GM23338 (cell line): ENCODE measurements around the gene GRIFIN. TPM values are rescaled to one million over a fixed set of nuclear protein-coding genes. Genes with fewer than 3 reads are reported as not detected.

Experiments used
- ATAC-seq: fragments of 200-7000 bp; cut with Tn5 transposase; 3 replicates; pipeline ENCODE4 v1.9.1; 2020
- DNase-seq: peaks from one replicate; pipeline ENCODE4 v3.0.0-alpha.2; 2015; ENCODE audit warnings: low spot score
- H2AFZ ChIP-seq: fragments of 200-600 bp; sonication (generic); 2 replicates; pipeline ENCODE4 v1.8.0; 2016; ENCODE audit warnings: antibody characterized with exemption, mild to moderate bottlenecking, moderate library complexity
- H3F3A ChIP-seq: fragments of 200-600 bp; sonication (generic); replicated peaks from 2 replicates; pipeline ENCODE4 v1.8.0; 2017; ENCODE audit warnings: antibody characterized with exemption, mixed run types, low read depth
- H3K27ac ChIP-seq: fragments of 200-600 bp; sonication (generic); 2 replicates; pipeline ENCODE4 v1.6.1; 2016; ENCODE audit warnings: low read depth
- H3K27me3 ChIP-seq: fragments of 200-600 bp; sonication (generic); 2 replicates; pipeline ENCODE4 v1.8.0; 2016; ENCODE audit warnings: mild to moderate bottlenecking, mixed run types, moderate library complexity; ENCODE audit not compliant: insufficient read depth
- H3K36me3 ChIP-seq: fragments of 200-600 bp; sonication (generic); 2 replicates; pipeline ENCODE4 v1.8.0; 2016; ENCODE audit warnings: mild to moderate bottlenecking; ENCODE audit not compliant: insufficient read depth
- H3K4me1 ChIP-seq: fragments of 200-600 bp; sonication (generic); 2 replicates; pipeline ENCODE4 v1.8.0; 2016; ENCODE audit warnings: mild to moderate bottlenecking, moderate library complexity; ENCODE audit not compliant: insufficient read depth
- H3K4me2 ChIP-seq: fragments of 200-600 bp; sonication (generic); 2 replicates; pipeline ENCODE4 v1.7.1; 2017; ENCODE audit warnings: mixed run types
- H3K4me3 ChIP-seq: fragments of 200-600 bp; sonication (generic); 2 replicates; pipeline ENCODE4 v1.6.1; 2016; ENCODE audit warnings: mixed run types
- H3K79me2 ChIP-seq: fragments of 200-600 bp; sonication (generic); replicated peaks from 2 replicates; pipeline ENCODE4 v1.8.0; 2017; ENCODE audit warnings: mild to moderate bottlenecking; ENCODE audit not compliant: insufficient read depth
- H3K9me2 ChIP-seq: fragments of 200-600 bp; sonication (generic); 2 replicates; pipeline ENCODE4 v1.8.0; 2017; ENCODE audit not compliant: insufficient read depth
- H4K20me1 ChIP-seq: fragments of 200-600 bp; sonication (generic); replicated peaks from 2 replicates; pipeline ENCODE4 v1.8.0; 2017; ENCODE audit warnings: mild to moderate bottlenecking; ENCODE audit not compliant: insufficient read depth
- H3K27ac Mint-ChIP-seq: 2 replicates; pipeline ENCODE4 v1.8.0; 2020; ENCODE audit warnings: inconsistent platforms, mild to moderate bottlenecking, moderate library complexity, mixed read lengths
- H3K27me3 Mint-ChIP-seq: 3 replicates; pipeline ENCODE4 v1.8.0; 2022; ENCODE audit warnings: low read depth, mild to moderate bottlenecking, moderate library complexity, mixed read lengths, inconsistent platforms; ENCODE audit not compliant: insufficient read depth, poor library complexity
- H3K36me3 Mint-ChIP-seq: 3 replicates; pipeline ENCODE4 v1.8.0; 2021; ENCODE audit warnings: low read depth, mild to moderate bottlenecking, inconsistent platforms, moderate library complexity, mixed read lengths
- H3K4me1 Mint-ChIP-seq: 3 replicates; pipeline ENCODE4 v1.8.0; 2020; ENCODE audit warnings: mild to moderate bottlenecking, inconsistent platforms, mixed read lengths
- H3K4me3 Mint-ChIP-seq: 3 replicates; pipeline ENCODE4 v1.8.0; 2021; ENCODE audit warnings: moderate library complexity, mild to moderate bottlenecking, inconsistent platforms, mixed read lengths
- H3K9me3 Mint-ChIP-seq: 3 replicates; pipeline ENCODE4 v1.8.0; 2020; ENCODE audit warnings: moderate library complexity, mild to moderate bottlenecking, inconsistent platforms, mixed read lengths
- EZH2phosphoT487 ChIP-seq: fragments of 200-600 bp; sonication (generic); IDR thresholded peaks from one replicate; pipeline ENCODE4 v1.8.1; 2018; ENCODE audit warnings: antibody characterized with exemption; ENCODE audit not compliant: unreplicated experiment
- JUNB ChIP-seq: IDR thresholded peaks from one replicate; pipeline ENCODE4 v1.6.1; 2016; ENCODE audit warnings: antibody characterized with exemption; ENCODE audit not compliant: unreplicated experiment
- NANOG ChIP-seq: IDR thresholded peaks from 2 replicates; pipeline ENCODE4 v1.6.1; 2016; ENCODE audit warnings: antibody characterized with exemption, borderline replicate concordance
- STAT1 ChIP-seq: IDR thresholded peaks from one replicate; pipeline ENCODE4 v1.6.1; 2016; ENCODE audit warnings: antibody characterized with exemption; ENCODE audit not compliant: unreplicated experiment
- ZNF331 ChIP-seq: fragments of 250-450 bp; sonication (Bioruptor Pico); IDR thresholded peaks from 2 replicates; pipeline ENCODE4 v1.5.0; 2020; ENCODE audit warnings: low read depth, mild to moderate bottlenecking, moderate library complexity
- polyA plus RNA-seq: library from polyadenylated mRNA; unstranded; fragments of >200 nt; fragmentation: Nextera tagmentation; extraction: Ambion mirVana; gene quantifications from 2 replicates; pipeline ENCODE4 v1.2.1, GENCODE V29; 2016
- total RNA-seq: library from RNA; depleted of rRNA; stranded (reverse); fragments of >200 nt; shearing (Covaris generic); gene quantifications from 2 replicates; pipeline ENCODE4 v1.2.3, GENCODE V29; 2014
- TF ChIP-seq, protein P1 (sequence below): IDR thresholded peaks from 2 replicates; pipeline ENCODE4 v1.6.1; 2016; ENCODE audit warnings: antibody characterized with exemption
- TF ChIP-seq, protein P2 (sequence below), 2 experiments: fragments of 200-600 bp in 1 of 2; sonication (generic) in 1 of 2; conservative IDR thresholded peaks; 2 replicates each; pipeline versions ENCODE4 v1.5.1 to v1.6.1; 2016 to 2017; ENCODE audit warnings: antibody characterized with exemption in 2 of 2, low read depth in 2 of 2, mild to moderate bottlenecking in 2 of 2, moderate library complexity in 1 of 2
- TF ChIP-seq, protein P3 (sequence below): IDR thresholded peaks from one replicate; pipeline ENCODE4 v1.6.1; 2018; ENCODE audit warnings: antibody characterized with exemption; ENCODE audit not compliant: unreplicated experiment

GRIFIN gene
- total and polyA plus RNA-seq, 2 experiments from 2014 or later, result not detected

DNA sequence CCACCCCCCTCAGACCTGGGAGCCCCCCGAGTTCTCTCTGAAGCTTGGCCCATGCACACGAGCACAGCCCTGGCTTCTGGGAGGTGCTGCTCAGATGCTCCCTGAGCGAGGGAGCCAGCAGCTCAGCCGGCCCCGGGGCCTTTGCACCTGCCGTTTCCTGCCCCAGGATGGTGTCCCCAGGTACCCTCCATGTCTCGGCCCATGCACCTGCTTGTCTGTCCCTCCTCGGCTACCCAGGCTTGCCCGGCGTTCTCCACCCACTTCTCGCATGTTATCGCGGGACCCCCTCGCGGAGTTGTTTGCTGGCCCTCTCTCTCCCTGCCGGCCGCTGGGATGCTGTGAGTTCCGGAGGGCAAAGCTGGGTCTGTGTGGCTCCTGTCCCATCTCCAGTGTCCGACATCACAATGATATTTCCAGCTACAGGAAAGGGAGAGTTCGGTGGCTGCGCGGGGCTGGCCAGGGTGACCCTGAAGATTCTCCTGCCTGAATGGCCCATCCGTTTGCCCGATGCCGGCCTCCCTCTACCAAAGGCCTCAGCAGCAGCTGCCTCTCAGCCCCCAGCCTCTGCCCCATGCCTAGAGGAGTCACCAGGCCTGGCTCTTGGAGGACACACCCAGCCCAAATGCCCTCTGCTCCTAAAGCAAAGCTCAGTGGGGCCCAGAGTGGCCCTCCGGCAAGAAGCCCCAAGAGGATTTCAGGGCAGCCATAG is 31.2 kb upstream of the GRIFIN start:
- Histone ChIP-seq H2AFZ (no peak overlapping the region), H3K4me1 (no peaks in the 10 kb centered on the region), H3K27me3 (no peaks in the 10 kb centered on the region), H3K79me2 (no peaks in the 10 kb centered on the region), H3K4me2 (no peak overlapping the region), H3K27ac (no peak overlapping the region), H3K9me2 (no peaks in the 10 kb centered on the region), H3F3A (0 out of 2 replicates have a peak, but pooled peaks cover 10% of the 10 kb centered on the region), H3K36me3 (no peaks in the 10 kb centered on the region), H4K20me1 (no peaks in the 10 kb centered on the region), H3K4me3 (no peak overlapping the region)
- no peak for TF ChIP-seq JUNB
- TF ChIP-seq, protein P1, sequence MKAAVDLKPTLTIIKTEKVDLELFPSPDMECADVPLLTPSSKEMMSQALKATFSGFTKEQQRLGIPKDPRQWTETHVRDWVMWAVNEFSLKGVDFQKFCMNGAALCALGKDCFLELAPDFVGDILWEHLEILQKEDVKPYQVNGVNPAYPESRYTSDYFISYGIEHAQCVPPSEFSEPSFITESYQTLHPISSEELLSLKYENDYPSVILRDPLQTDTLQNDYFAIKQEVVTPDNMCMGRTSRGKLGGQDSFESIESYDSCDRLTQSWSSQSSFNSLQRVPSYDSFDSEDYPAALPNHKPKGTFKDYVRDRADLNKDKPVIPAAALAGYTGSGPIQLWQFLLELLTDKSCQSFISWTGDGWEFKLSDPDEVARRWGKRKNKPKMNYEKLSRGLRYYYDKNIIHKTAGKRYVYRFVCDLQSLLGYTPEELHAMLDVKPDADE, result no peak
- TF ChIP-seq, protein P2, sequence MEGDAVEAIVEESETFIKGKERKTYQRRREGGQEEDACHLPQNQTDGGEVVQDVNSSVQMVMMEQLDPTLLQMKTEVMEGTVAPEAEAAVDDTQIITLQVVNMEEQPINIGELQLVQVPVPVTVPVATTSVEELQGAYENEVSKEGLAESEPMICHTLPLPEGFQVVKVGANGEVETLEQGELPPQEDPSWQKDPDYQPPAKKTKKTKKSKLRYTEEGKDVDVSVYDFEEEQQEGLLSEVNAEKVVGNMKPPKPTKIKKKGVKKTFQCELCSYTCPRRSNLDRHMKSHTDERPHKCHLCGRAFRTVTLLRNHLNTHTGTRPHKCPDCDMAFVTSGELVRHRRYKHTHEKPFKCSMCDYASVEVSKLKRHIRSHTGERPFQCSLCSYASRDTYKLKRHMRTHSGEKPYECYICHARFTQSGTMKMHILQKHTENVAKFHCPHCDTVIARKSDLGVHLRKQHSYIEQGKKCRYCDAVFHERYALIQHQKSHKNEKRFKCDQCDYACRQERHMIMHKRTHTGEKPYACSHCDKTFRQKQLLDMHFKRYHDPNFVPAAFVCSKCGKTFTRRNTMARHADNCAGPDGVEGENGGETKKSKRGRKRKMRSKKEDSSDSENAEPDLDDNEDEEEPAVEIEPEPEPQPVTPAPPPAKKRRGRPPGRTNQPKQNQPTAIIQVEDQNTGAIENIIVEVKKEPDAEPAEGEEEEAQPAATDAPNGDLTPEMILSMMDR (conservative IDR thresholded peaks at IDR 0.05; ENCODE audit: low read depth in 2 of 2), result no peak
- Mint-ChIP-seq H3K9me3 (no peaks in the 10 kb centered on the region), H3K27me3 (peaks cover 7% of the 10 kb centered on the region), H3K4me1 (peaks cover 11% of the 10 kb centered on the region; the same call in 2 of the 3 replicates), H3K27ac (no peak overlapping the region), H3K36me3 (no peaks in the 10 kb centered on the region), H3K4me3 (no peak overlapping the region)
- no peak for ATAC-seq
- DNase-seq, result no peak

DNA sequence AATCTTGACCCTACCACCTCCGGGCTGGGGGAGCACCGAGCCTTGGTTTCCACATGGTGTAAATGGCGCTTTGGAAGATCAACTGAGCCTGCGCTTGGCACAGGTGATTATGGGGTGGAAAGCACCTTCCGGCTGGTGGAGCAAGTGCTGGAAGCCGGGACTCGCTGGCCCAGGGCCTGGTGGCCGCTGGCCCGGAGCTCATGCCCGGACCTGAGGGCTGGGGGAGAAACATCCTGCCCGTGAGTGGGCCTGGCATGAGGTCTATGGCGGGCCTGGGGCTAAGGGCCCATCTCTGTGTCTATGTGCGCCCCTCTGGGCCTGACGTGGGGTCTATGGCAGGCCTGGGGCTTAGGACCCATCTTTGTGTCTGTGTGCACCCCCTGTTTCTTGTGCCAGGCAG is 29.2 kb upstream of the GRIFIN start:
- no peak overlapping the region for H3K27ac Mint-ChIP-seq
- no peak overlapping the region for H3K4me2 ChIP-seq
- no peaks in the 10 kb centered on the region for H3K36me3 ChIP-seq
- no peak overlapping the region for H3K27ac ChIP-seq
- DNase-seq (no peak), ATAC-seq (no peak)
- no peak overlapping the region for H3K4me3 Mint-ChIP-seq
- no peak overlapping the region for H3K4me3 ChIP-seq
- H3K27me3 ChIP-seq, result no peaks in the 10 kb centered on the region
- peaks cover 15% of the 10 kb centered on the region for H3K4me1 Mint-ChIP-seq
- no peaks in the 10 kb centered on the region for H3K9me3 Mint-ChIP-seq
- H3K9me2 ChIP-seq, result no peaks in the 10 kb centered on the region
- no peaks in the 10 kb centered on the region for H3K79me2 ChIP-seq
- no peak overlapping the region for H2AFZ ChIP-seq
- H3K27me3 Mint-ChIP-seq, result peaks cover 13% of the 10 kb centered on the region
- H4K20me1 ChIP-seq, result no peaks in the 10 kb centered on the region
- H3F3A ChIP-seq, result 0 out of 2 replicates have a peak, but pooled peaks cover 10% of the 10 kb centered on the region
- no peaks in the 10 kb centered on the region; the same call in 2 of the 3 replicates for H3K36me3 Mint-ChIP-seq
- H3K4me1 ChIP-seq, result no peaks in the 10 kb centered on the region; the same call in 1 of the 2 replicates
- TF ChIP-seq, protein P3, sequence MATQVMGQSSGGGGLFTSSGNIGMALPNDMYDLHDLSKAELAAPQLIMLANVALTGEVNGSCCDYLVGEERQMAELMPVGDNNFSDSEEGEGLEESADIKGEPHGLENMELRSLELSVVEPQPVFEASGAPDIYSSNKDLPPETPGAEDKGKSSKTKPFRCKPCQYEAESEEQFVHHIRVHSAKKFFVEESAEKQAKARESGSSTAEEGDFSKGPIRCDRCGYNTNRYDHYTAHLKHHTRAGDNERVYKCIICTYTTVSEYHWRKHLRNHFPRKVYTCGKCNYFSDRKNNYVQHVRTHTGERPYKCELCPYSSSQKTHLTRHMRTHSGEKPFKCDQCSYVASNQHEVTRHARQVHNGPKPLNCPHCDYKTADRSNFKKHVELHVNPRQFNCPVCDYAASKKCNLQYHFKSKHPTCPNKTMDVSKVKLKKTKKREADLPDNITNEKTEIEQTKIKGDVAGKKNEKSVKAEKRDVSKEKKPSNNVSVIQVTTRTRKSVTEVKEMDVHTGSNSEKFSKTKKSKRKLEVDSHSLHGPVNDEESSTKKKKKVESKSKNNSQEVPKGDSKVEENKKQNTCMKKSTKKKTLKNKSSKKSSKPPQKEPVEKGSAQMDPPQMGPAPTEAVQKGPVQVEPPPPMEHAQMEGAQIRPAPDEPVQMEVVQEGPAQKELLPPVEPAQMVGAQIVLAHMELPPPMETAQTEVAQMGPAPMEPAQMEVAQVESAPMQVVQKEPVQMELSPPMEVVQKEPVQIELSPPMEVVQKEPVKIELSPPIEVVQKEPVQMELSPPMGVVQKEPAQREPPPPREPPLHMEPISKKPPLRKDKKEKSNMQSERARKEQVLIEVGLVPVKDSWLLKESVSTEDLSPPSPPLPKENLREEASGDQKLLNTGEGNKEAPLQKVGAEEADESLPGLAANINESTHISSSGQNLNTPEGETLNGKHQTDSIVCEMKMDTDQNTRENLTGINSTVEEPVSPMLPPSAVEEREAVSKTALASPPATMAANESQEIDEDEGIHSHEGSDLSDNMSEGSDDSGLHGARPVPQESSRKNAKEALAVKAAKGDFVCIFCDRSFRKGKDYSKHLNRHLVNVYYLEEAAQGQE, result no peak
- TF ChIP-seq, protein P1, result no peak
- no peak for TF ChIP-seq STAT1
- TF ChIP-seq EZH2phosphoT487, result no peak
- no peak for TF ChIP-seq JUNB
- no peak for TF ChIP-seq NANOG
- no peak for TF ChIP-seq ZNF331
